H4 (cell line): ENCODE results near the gene GOLGA6L1. TPM values are rescaled to one million over a fixed set of nuclear protein-coding genes. Genes with fewer than 3 reads are reported as not detected.
"Not testable (repeated sequence)": the region's sequence is repeated elsewhere in the genome, so short reads cannot be mapped to it uniquely, and the experiment has no call there.

ENCODE experiments used
- DNase-seq: peaks from one replicate; pipeline ENCODE4 v3.0.0-alpha.2; 2015; ENCODE audit warnings: low spot score
- total RNA-seq: library from RNA; depleted of rRNA; stranded (reverse); fragments of >200 nt; shearing (Covaris generic); gene quantifications from 2 replicates; pipeline ENCODE4 v1.2.3, GENCODE V29; 2014; rRNA removed

GOLGA6L1 gene, protein sequence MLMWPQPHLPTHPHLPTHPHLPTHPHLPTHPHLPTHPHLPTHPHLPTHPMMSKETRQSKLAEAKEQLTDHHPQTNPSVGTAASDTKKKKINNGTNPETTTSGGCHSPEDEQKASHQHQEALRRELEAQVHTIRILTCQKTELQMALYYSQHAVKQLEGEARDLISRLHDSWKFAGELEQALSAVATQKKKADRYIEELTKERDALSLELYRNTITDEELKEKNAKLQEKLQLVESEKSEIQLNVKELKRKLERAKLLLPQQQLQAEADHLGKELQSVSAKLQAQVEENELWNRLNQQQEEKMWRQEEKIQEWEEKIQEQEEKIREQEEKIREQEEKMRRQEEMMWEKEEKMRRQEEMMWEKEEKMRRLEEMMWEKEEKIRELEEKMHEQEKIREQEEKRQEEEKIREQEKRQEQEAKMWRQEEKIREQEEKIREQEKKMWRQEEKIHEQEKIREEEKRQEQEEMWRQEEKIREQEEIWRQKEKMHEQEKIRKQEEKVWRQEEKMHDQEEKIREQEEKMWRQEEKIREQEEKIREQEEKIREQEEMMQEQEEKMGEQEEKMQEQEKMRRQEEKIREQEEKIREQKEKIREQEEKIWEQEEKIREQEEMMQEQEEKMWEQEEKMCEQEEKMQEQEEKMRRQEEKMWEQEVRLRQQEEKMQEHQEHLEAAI
- total RNA-seq: not detected in 2 replicates

DNA sequence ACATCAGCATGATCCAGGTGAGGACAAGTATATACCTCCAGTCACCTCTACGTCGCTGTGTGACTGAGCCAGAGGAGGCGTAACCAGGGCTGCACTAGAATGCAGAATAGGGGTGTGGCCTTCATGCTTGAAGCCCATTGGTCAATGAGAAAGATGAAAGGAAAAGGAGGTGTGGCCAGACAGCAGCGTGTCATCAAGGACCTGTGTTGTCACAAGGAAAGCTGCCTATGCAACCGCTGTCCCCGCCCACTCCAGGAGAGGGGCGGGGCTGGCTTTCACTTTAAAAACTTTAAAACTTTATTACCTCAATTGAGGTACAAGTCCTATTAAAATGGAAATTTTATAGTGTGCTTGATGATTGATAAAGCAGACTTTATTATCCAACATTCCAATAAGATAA is at the start of gene GOLGA6L1:
GOLGA6L1 (minus strand) TSS at position 101 of the 400 bp plus-strand sequence; CDS start at position 10, 91 bp downstream.
- DNase-seq: not testable (repeated sequence)

DNA sequence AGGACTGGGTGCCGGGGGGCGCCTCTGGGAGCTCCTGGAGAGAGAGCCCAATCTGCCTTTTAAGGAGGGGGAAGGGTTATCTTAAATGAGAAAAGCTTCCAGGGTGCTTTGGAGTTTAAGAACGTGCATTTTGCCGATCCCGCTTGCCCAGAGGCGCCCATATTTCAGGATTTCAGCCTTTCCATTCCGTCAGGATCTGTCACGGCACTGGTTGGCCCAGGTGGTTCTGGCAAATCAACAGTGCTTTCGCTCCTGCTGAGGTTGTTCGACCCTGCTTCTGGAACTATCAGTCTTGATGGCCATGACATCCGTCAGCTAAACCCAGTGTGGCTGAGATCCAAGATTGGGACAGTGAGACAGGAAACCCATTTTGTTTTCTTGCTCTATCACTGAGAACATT is 44.6 kb upstream of the GOLGA6L1 start:
- not testable (repeated sequence) for DNase-seq

DNA sequence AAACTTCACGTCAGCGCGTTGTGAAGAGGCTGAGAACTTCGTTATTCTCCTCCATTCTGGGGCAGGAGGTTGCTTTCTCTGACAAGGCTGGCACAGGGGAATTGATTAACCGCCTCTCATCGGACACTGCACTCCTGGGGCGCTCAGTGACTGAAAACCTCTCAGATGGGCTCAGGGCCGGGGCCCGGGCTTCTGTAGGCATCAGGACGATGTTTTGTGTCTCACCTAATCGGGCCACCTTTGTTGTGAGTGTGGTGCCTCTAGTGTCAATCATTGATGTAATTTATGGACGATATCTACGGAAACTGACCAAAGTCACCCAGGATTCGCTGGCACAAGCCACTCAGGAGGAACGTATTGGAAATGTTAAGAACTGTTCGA is 43.9 kb upstream of the GOLGA6L1 start:
- DNase-seq: not testable (repeated sequence)

DNA sequence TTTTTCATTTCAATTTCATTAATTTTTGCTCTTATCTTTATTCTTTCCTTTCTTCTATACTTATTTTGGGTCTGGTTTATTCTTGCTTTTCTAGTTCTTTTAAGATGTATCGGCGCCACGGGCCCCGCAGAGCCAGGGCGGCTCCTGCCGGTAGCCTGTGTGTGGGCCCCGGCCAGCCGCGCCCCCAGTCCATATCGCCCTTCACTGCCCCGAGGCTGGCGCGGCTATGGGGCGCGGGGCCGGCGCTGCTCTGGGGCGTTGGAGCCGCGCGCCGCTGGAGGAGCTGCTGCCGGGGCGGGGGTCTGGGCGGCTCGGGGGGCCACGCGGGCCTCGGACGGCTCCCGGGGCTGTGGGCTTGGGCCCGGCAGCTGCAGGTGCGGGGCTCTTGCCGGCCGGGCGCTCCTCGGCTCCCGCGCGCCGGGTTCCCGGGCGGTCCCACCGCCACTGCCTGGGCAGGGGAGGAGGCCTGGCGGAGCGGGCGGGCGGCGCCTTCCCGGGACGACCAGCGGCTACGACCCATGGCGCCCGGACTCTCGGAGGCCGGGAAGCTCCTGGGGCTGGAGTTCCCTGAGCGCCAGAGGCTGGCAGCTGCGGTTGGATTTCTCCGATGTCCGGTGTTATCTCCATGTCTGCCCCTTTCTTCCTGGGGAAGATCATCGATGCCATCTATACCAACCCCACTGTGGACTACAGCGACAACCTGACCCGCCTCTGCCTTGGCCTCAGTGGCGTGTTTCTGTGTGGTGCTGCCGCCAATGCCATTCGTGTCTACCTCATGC is 43.3 kb upstream of the GOLGA6L1 start:
- not testable (repeated sequence) for DNase-seq

DNA sequence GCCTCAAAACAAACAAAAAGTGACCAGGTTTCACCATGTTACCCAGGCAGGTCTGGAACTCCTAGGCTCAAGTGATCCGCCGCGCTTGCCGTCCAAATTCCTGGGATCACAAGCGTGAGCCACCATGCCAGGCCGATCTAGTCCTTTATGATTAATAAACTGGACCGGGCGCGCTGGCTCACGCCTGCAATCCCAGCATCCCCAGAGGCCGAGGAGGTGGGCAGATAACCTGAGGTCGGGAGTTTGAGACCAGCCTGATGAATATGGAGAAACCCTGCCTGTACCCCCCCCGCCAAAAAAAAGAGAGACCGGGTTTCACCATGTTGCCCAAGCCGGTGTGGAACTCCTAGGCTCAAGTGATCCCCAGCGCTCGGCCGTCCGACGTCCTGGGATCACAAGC is 40.1 kb upstream of the GOLGA6L1 start:
- DNase-seq: not testable (repeated sequence)

DNA sequence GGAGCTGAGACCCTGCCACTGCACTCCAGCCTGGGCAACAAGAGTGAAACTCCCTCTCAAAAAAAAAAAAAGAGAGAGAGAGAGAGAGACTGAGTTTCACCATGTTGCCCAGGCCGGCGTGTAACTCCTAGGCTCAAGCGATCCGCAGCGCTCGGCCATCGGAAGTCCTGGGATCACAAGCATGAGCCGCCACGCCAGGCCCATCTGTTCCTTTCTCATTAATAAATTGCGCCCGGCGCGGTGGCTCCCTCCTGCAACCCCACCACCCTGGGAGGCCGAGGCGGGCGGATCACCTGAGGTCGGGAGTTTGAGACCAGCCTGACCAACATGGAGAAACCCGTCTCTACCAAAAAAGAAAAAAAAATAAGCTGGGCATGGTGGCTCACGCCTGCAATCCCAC is 39.0 kb upstream of the GOLGA6L1 start:
- DNase-seq: not testable (repeated sequence)

DNA sequence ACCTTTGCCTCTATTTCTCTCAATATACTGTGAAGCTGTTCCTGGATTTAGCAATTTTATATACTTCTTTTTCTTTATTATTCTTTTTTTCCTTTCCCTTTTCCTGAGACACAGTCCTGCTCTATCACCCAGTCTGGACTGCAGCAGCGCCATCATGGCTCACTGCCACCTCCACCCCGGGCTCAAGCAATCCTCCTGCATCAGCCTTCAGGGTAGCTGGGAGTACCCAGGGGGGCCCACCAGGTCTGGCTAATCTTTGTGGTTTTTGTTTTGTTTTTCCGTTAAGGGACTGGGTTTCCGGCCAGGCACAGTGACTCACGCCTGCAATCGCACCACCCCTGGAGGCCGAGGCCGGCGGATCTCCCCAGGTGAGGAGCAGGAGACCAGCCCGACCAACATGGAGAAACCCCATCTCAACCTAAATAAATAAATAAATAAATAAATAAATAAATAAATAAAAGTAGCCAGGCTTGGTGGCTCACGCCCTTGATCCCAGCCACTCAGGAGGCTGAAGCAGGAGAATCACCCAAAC is 38.1 kb upstream of the GOLGA6L1 start:
- DNase-seq: peak; percentile 35

DNA sequence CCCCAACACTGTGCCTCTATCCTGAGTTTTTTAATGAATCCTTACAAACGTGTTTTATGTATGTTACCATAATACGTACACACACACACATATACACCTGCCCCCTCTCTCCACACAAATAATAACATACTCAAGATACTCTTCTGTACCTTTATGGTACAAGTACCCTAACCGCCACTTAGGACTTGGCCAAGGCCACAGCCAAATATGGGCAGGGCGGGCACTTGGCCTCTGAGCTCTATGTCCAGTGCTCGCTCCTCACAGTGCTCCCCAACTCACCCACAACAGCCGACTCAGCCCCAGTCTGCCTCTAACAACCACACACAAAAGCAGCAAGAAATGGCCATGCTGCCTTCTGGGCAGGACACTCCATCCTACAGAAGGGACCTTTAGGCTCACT is 3.8 kb downstream of the GOLGA6L1 start:
- DNase-seq: not testable (repeated sequence)

DNA sequence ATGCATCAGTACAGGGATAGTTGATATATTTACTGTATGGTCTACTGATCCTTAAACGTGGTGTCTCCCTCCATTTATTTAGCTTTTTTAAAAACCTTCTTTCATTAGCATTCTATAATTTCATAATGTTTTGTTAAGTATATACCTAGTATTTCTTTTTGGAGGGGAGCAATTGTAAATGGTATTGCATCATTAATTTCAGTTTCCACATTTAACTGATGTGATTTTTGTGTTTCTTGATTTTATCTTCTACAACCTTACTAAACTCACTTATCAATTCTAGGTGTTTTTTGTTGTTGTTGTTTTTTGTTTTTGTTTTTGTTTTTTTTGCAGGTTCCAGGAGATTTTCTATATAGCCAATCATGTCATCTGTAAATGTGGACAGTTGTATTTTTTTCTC is 18.4 kb downstream of the GOLGA6L1 start:
- DNase-seq: no peak

DNA sequence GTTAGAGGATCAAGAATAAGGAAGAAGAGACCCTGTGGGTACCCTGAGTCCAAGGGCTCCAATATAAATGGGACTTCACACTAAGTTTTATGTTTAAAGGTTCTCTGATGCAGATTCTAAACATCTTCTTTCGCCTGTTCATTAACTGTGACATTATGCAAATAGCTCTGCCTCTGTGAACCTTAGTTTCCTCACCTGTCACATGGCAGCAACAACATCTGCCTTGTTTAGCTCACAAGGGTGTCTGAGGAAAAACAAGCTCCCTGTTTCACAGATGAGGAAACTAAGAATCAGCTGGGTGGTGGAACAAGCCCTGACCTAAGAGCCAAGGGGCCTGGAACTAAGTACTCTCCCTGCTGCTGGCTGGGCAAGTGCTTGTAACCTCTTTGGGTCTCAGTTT is 40.8 kb downstream of the GOLGA6L1 start:
- no peak for DNase-seq

DNA sequence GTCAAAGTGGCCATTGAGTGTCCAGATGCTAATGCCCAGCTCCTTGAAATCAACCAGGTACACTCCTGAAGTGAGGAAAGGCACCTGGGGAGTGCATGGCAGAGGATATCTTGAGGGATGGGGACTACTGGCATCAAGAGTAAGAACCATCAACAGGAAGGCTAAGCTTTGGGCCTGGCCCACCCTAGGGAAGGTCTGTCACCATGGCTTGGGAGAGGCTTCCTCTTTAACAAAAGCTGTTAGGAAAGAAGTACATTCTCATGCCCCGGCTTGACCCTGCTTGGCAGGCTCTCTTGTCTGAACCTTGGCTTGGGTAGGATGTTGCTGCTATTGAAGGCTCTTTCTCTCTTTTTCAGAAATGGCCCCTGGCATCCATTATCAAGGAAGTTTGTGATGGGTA is 53.5 kb downstream of the GOLGA6L1 start:
- no peak for DNase-seq

DNA sequence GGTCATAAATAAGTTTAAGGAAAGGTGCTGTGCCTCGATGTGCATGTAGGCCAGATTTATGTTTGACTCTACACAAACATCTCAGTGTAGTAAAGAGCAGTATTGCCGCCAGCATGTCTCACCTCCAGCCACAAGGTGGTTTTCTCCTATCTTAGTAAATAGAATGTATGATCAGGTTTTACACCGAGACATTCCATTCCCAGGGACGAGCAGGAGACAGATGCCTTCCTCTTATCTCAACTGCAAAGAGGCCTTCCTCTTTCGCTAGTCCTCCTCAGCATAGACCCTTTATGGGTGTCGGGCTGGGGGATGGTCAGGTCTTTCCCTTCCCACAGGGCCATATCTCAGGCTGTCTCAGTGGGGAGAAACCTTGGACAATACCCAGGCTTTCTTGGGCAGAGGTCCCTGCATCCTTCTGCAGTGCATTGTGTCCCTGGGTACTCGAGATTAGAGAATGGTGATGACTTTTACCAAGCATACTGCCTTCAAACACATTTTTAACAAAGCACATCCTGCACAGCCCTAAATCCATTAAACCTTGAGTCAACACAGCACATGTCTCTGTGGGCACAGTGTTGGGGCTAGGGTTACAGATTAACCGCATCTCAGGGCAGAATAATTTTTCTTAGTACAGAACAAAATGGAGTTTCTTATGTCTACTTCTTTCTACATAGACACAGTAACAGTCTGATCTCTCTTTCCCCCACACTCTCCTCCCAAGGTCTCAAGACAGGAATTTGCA is 54.5 kb downstream of the GOLGA6L1 start:
- not testable (repeated sequence) for DNase-seq

DNA sequence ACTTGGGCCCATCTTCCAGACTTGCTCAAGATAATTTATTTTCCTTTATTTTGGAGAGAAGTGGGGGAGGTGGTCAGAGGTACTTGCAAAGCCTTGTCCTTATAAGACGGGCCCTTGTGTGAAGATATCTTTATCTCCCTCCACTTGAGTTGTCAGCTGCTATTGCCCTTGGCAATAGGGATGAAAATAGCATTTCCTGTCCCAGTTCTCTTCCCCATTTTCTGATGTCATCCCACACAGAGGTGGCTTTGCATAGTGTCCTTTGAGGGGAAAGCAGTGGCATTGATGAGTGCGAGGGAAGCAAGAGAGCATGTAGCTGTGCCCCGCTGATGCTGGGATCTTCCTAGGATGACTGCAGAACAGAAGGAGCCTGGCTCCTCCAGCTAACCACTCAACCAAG is 55.4 kb downstream of the GOLGA6L1 start:
- DNase-seq: no peak

DNA sequence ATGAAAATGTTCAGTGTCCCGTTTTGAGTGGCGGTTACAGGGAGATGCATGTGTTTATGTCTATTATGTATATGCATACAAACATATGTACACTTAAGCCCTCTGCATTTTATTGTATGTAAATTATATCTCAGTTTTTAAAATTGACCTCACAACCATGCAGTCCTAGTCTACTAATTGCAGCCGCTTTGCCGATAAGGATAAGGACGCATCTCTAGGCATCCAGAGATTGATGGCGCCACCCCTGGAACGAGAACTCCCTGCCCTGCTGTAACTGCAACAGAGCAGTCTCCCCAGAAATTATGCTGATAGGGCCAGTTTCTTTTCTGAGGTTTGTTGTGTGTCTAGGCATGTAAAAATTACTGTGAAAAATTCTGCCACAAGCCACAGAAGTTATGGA is 56.9 kb downstream of the GOLGA6L1 start:
- DNase-seq: no peak

Other genes with a start within 250 kb of the GOLGA6L1 start
- 38.4 and 39.3 TPM in 2 replicates for gene CYFIP1, start 156.5 kb downstream of the GOLGA6L1 start, total RNA-seq
- 15.8 and 17.2 TPM in 2 replicates for gene TUBGCP5, start 97.3 kb downstream of the GOLGA6L1 start, total RNA-seq
- gene GOLGA6L26, start 197.4 kb upstream of the GOLGA6L1 start, total RNA-seq: not detected in 2 replicates
- not detected in 2 replicates for gene GOLGA8S, start 217.9 kb upstream of the GOLGA6L1 start, total RNA-seq